IMR-90 (cell line): ENCODE results near the gene MAT2B. TPM values are rescaled to one million over a fixed set of nuclear protein-coding genes. Genes with fewer than 3 reads are reported as not detected.
A peak's percentile ranks its signal among the peaks of the same experiment; 100 is the strongest.

Experiments
- ATAC-seq: fragments of 200-7000 bp; cut with Tn5 transposase; 2 replicates; pipeline ENCODE4 v1.9.1; 2020; ENCODE audit warnings: low read depth, mild to moderate bottlenecking, moderate library complexity
- BruUV-seq: library from RNA; stranded (reverse); fragments of 400-500 nt; replicated peaks from 2 replicates; lab custom pipeline; 2021; lab: Mats Ljungman, UMichigan
- CTCF ChIA-PET: fragments of 300-600 bp; formaldehyde crosslinking; extraction: SDS; loops from one replicate; lab custom pipeline; 2021; ENCODE audit warnings: antibody characterized with exemption; lab: Yijun Ruan, JAX
- POLR2A ChIA-PET: fragments of 300-600 bp; sonication (Branson Sonifier 250); formaldehyde crosslinking; loops from one replicate; lab custom pipeline; 2022; ENCODE audit warnings: antibody characterized with exemption; ENCODE audit not compliant: unreplicated experiment; lab: Charles Lee
- DNase-seq: peaks from one replicate; pipeline ENCODE4 v3.0.0; 2013
- H2AFZ ChIP-seq: replicated peaks from 2 replicates; pipeline ENCODE3; 2013; ENCODE audit warnings: low read length, mild to moderate bottlenecking; ENCODE audit not compliant: poor library complexity
- H2AK5ac ChIP-seq: 2 replicates; pipeline ENCODE4 v1.6.1; 2013; ENCODE audit warnings: low read depth, low read length, inconsistent platforms
- H2AK9ac ChIP-seq: replicated peaks from 2 replicates; pipeline ENCODE3; 2013; ENCODE audit warnings: mild to moderate bottlenecking, low read depth, low read length, moderate library complexity; ENCODE audit not compliant: poor library complexity
- H2BK120ac ChIP-seq: 2 replicates; pipeline ENCODE4 v1.6.1; 2013; ENCODE audit warnings: low read depth, low read length, inconsistent platforms
- H2BK15ac ChIP-seq: 3 replicates; pipeline ENCODE4 v1.6.1; 2013; ENCODE audit warnings: low read depth, low read length, inconsistent platforms
- H2BK20ac ChIP-seq: 2 replicates; pipeline ENCODE4 v1.6.1; 2013; ENCODE audit warnings: low read depth, mild to moderate bottlenecking, inconsistent platforms, low read length, moderate library complexity
- H2BK5ac ChIP-seq: 2 replicates; pipeline ENCODE4 v1.6.1; 2013; ENCODE audit warnings: mild to moderate bottlenecking, low read depth, low read length, inconsistent platforms; ENCODE audit not compliant: poor library complexity, severe bottlenecking
- H3K14ac ChIP-seq: replicated peaks from 2 replicates; pipeline ENCODE4 v1.6.1; 2013; ENCODE audit warnings: low read depth, low read length, inconsistent platforms
- H3K18ac ChIP-seq: 2 replicates; pipeline ENCODE4 v1.6.1; 2013; ENCODE audit warnings: low read depth, low read length, control low read depth
- H3K23ac ChIP-seq: 2 replicates; pipeline ENCODE4 v1.6.1; 2013; ENCODE audit warnings: low read depth, low read length, inconsistent platforms
- H3K27ac ChIP-seq: 2 replicates; pipeline ENCODE4 v1.5.1; 2013; ENCODE audit warnings: mild to moderate bottlenecking, control low read depth, low read length; ENCODE audit not compliant: insufficient read depth
- H3K27me3 ChIP-seq: 2 replicates; pipeline ENCODE4 v1.6.1; 2013; ENCODE audit warnings: low read length; ENCODE audit not compliant: control insufficient read depth, insufficient read depth
- H3K36me3 ChIP-seq: 2 replicates; pipeline ENCODE4 v1.6.1; 2013; ENCODE audit warnings: low read length, mixed read lengths; ENCODE audit not compliant: control insufficient read depth, insufficient read depth
- H3K4ac ChIP-seq: 2 replicates; pipeline ENCODE4 v1.6.1; 2013; ENCODE audit warnings: low read depth, low read length, inconsistent platforms
- H3K4me1 ChIP-seq: 2 replicates; pipeline ENCODE4 v1.6.1; 2013; ENCODE audit warnings: low read length, mixed read lengths; ENCODE audit not compliant: control insufficient read depth, insufficient read depth
- H3K4me2 ChIP-seq: 2 replicates; pipeline ENCODE4 v1.6.1; 2013; ENCODE audit warnings: low read depth, mild to moderate bottlenecking, control low read depth, low read length, moderate library complexity
- H3K4me3 ChIP-seq: 2 replicates; pipeline ENCODE4 v1.5.1; 2013; ENCODE audit warnings: low read depth, mild to moderate bottlenecking, control low read depth, low read length, moderate library complexity; ENCODE audit not compliant: insufficient read depth
- H3K56ac ChIP-seq: 2 replicates; pipeline ENCODE4 v1.6.1; 2013; ENCODE audit warnings: low read length, inconsistent platforms; ENCODE audit not compliant: insufficient read depth; ENCODE audit errors: extremely low read depth
- H3K79me1 ChIP-seq, 2 experiments: 2 replicates each; pipeline ENCODE4 v1.6.1; 2013; ENCODE audit warnings: low read length in 2 of 2, inconsistent platforms in 1 of 2, low read depth in 1 of 2
- H3K9ac ChIP-seq: 2 replicates; pipeline ENCODE4 v1.6.1; 2013; ENCODE audit warnings: low read depth, low read length, control low read depth
- H3K9me1 ChIP-seq: 2 replicates; pipeline ENCODE4 v1.6.1; 2013; ENCODE audit warnings: low read length, inconsistent platforms; ENCODE audit not compliant: insufficient read depth
- H3K9me3 ChIP-seq: 2 replicates; pipeline ENCODE4 v1.6.1; 2013; ENCODE audit warnings: low read length; ENCODE audit not compliant: control insufficient read depth, insufficient read depth
- H4K20me1 ChIP-seq: 2 replicates; pipeline ENCODE4 v1.6.1; 2013; ENCODE audit warnings: low read length, inconsistent platforms; ENCODE audit not compliant: insufficient read depth
- H4K5ac ChIP-seq: 2 replicates; pipeline ENCODE4 v1.6.1; 2013; ENCODE audit warnings: mild to moderate bottlenecking, low read depth, low read length, control low read depth
- H4K8ac ChIP-seq, 2 experiments: 2 replicates each; pipeline ENCODE4 v1.6.1; 2013; ENCODE audit warnings: low read depth in 2 of 2, low read length in 2 of 2, control low read depth in 1 of 2, inconsistent platforms in 1 of 2
- H4K91ac ChIP-seq: 2 replicates; pipeline ENCODE4 v1.6.1; 2013; ENCODE audit warnings: low read depth, low read length, inconsistent platforms; ENCODE audit not compliant: insufficient read depth
- BHLHE40 ChIP-seq: fragments of 150-350 bp; IDR thresholded peaks from 2 replicates; pipeline ENCODE4 v1.6.1; 2016; ENCODE audit warnings: mild to moderate bottlenecking, low read depth, low read length
- CEBPB ChIP-seq: IDR thresholded peaks from 2 replicates; pipeline ENCODE4 v1.6.1; 2012; ENCODE audit warnings: low read depth, low read length, improper control_type of control experiment
- CTCF ChIP-seq: conservative IDR thresholded peaks from 2 replicates; pipeline ENCODE4 v1.5.1; 2012; ENCODE audit warnings: mild to moderate bottlenecking, low read depth, low read length, improper control_type of control experiment
- FOS ChIP-seq: fragments of 150-350 bp; IDR thresholded peaks from 2 replicates; pipeline ENCODE4 v1.6.1; 2016; ENCODE audit warnings: low read depth, low read length
- MAFK ChIP-seq: IDR thresholded peaks from 2 replicates; pipeline ENCODE4 v1.6.1; 2012; ENCODE audit warnings: low read depth, low read length, improper control_type of control experiment
- MAZ ChIP-seq: IDR thresholded peaks from 2 replicates; pipeline ENCODE4 v1.6.1; 2012; ENCODE audit warnings: low read depth, mild to moderate bottlenecking, low read length, improper control_type of control experiment, moderate library complexity, borderline replicate concordance
- NFE2L2 ChIP-seq: fragments of 150-350 bp; IDR thresholded peaks from 2 replicates; pipeline ENCODE4 v1.6.1; 2016; ENCODE audit warnings: low read depth, mild to moderate bottlenecking, low read length
- POLR2A ChIP-seq: IDR thresholded peaks from 2 replicates; pipeline ENCODE4 v1.6.1; 2012; ENCODE audit warnings: mild to moderate bottlenecking, low read depth, low read length
- RAD21 ChIP-seq: IDR thresholded peaks from 2 replicates; pipeline ENCODE4 v1.6.1; 2012; ENCODE audit warnings: low read length, improper control_type of control experiment
- RCOR1 ChIP-seq: IDR thresholded peaks from 2 replicates; pipeline ENCODE4 v1.6.1; 2012; ENCODE audit warnings: mild to moderate bottlenecking, low read length, improper control_type of control experiment; ENCODE audit not compliant: insufficient replicate concordance
- RFX5 ChIP-seq: IDR thresholded peaks from 2 replicates; pipeline ENCODE4 v1.8.0; 2012; ENCODE audit warnings: low read depth, mild to moderate bottlenecking, low read length, moderate library complexity
- WGBS, 2 experiments: methylation state at CpG; one replicate each; pipeline versions ENCODE4 v1.1.5 to v1.1.7; 2013; ENCODE audit warnings: missing lambda C conversion rate in 2 of 2; ENCODE audit not compliant: insufficient read length in 1 of 2; ENCODE audit errors: extremely low coverage in 2 of 2; 5-methylcytosine and 5-hydroxymethylcytosine counted together
- dilution Hi-C: fragments of 300-500 bp; cut with HindIII; formaldehyde crosslinking; loops from one replicate; pipeline ENCODE4 v1.14.3; 2018; ENCODE audit warnings: low sequenced_read_pairs; ENCODE audit not compliant: unreplicated experiment
- in situ Hi-C: fragments of 300-500 bp; cut with MboI; formaldehyde crosslinking; loops from 3 replicates; pipeline ENCODE4 v1.14.3; 2019; ENCODE audit warnings: low sequenced_read_pairs, inconsistent platforms, mixed read lengths
- intact Hi-C: fragments of 100-400 bp; cut with micrococcal nuclease; formaldehyde crosslinking; loops from 2 replicates; pipeline ENCODE4 v1.10.0; 2022
- polyA plus RNA-seq, 3 experiments: library from polyadenylated mRNA; depleted of rRNA; stranded (reverse); fragments of >200 nt; gene quantifications; 2 replicates each; pipeline ENCODE4 v1.2.3, GENCODE V29; 2012; ENCODE audit warnings: low replicate concordance in 1 of 3
- total RNA-seq: library from RNA; depleted of rRNA; stranded (reverse); fragments of >200 nt; gene quantifications from 2 replicates; pipeline ENCODE4 v1.2.3, GENCODE V29; 2012
- TF ChIP-seq, protein P1 (sequence below): fragments of 150-350 bp; IDR thresholded peaks from 2 replicates; pipeline ENCODE4 v1.6.1; 2017; ENCODE audit warnings: mild to moderate bottlenecking, antibody characterized with exemption, low read length, low read depth
- TF ChIP-seq, protein P2 (sequence below): fragments of 150-350 bp; IDR thresholded peaks from 2 replicates; pipeline ENCODE4 v1.6.1; 2016; ENCODE audit warnings: low read depth, mild to moderate bottlenecking, low read length, moderate library complexity, borderline replicate concordance

MAT2B gene
- total and polyA plus RNA-seq, 2 of the 4 experiments (the other 2 are of a cell fraction): 41.7 to 80.3 TPM

DNA sequence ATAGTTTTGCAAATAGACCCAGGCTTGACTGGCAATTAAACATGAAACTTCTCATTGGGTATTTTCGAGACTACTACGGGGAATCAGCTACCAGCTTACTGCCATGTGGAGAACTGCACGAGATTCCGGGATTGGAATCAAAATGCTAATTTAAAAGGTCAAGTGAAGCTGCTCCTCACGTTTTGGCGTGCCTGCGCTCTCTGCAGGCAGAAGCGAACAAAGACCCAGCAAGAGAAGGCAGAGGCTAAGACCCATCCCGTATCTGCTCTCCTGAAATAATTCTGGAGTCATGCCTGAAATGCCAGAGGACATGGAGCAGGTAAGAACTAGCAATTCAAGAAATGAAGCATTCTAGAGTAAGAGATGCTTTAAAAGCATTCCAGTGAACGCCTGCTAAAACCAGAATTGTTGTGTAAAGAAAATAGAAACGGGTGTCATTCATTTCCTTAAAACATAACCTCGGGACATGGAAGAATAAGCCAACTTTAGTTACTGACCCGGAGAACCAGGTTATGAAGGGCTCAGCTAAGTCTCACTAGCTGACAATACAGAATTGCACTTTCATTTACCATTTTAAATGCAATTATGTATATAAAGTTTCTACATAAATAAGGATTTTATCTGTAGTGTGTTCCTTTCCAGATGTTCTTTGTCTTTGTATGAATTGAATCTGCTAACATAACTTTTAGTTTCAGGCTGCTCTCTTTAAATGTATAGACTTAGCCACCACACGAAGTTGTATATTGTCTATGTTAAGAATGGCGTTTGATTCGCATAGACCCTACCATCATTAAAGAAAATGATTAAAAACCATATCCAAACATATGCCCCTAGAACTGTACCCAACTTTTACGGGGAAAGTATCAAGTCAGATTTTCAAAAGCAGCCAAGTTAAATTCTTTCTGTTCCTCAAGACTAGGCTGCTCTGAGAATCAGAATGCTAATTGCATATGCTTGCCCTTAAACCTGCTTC is 2.0 kb upstream of the MAT2B start:
- peak overlapping the region; percentile 49 for H3K4me3 ChIP-seq
- in situ Hi-C loops: no loop called here
- POLR2A ChIA-PET: no interaction called here
- peak overlapping the region; percentile 89 for H3K56ac ChIP-seq
- H2BK20ac ChIP-seq: no peak overlapping the region
- intact Hi-C loops: loop anchor here (1.0 kb wide), 1 partner anchor 43 kb away; the partner anchor contains the start of genes HMMR and NUDCD2
- no peaks in the 10 kb centered on the region for H3K36me3 ChIP-seq
- dilution Hi-C loops: no loop called here
- H2AFZ ChIP-seq: peak overlapping the region; percentile 37
- H4K8ac ChIP-seq: peak overlapping the region; percentile 78 to 87
- peak overlapping the region; percentile 87 for H3K4me2 ChIP-seq
- peak overlapping the region; percentile 75 for H3K9ac ChIP-seq
- H3K9me3 ChIP-seq: no peaks in the 10 kb centered on the region
- H2BK5ac ChIP-seq: peak overlapping the region; percentile 88
- H3K27me3 ChIP-seq: no peaks in the 10 kb centered on the region
- peak overlapping the region; percentile 77 for H3K18ac ChIP-seq
- H3K4ac ChIP-seq: peak overlapping the region; percentile 88
- H3K27ac ChIP-seq: peak overlapping the region; percentile 82
- no peak overlapping the region for H2AK5ac ChIP-seq
- H2BK120ac ChIP-seq: peak overlapping the region; percentile 54; the same call in 1 of the 2 replicates
- peak; percentile 82 for DNase-seq
- H3K9me1 ChIP-seq: no peaks in the 10 kb centered on the region
- peak; percentile 16 for ATAC-seq
- H3K23ac ChIP-seq: peak overlapping the region; percentile 61
- CTCF ChIA-PET: interaction anchor here (1.4 to 1.9 kb wide), 2 partner anchors 12 to 20 kb away, joined by 3 to 5 read pairs; no protein-coding TSS in a partner anchor
- peaks cover 2% of the 10 kb centered on the region for H3K4me1 ChIP-seq
- peaks cover 10% of the 10 kb centered on the region; the same call in 1 of the 2 replicates for H4K20me1 ChIP-seq
- WGBS, 2 experiments: 3% methylated on average over 4 of the region's 17 CpGs; no CpG with 5 or more reads in 1 of the 2 experiments
- peak overlapping the region; percentile 83; the same call in 1 of the 2 replicates for H4K5ac ChIP-seq
- no peak overlapping the region for H2AK9ac ChIP-seq
- H2BK15ac ChIP-seq: no peak overlapping the region
- peaks cover 0 to 10% of the 10 kb centered on the region in 2 experiments; a peak in 2 of 4 replicates for H3K79me1 ChIP-seq
- BruUV-seq: no TSS peak
- H4K91ac ChIP-seq: 0 out of 2 replicates have a peak overlapping the region, but pooled peaks have one; percentile 14
- H3K14ac ChIP-seq: peak overlapping the region; percentile 44
- peak; percentile 43 for TF ChIP-seq CTCF
- no peak for TF ChIP-seq RCOR1
- TF ChIP-seq FOS: no peak
- TF ChIP-seq, protein P1, sequence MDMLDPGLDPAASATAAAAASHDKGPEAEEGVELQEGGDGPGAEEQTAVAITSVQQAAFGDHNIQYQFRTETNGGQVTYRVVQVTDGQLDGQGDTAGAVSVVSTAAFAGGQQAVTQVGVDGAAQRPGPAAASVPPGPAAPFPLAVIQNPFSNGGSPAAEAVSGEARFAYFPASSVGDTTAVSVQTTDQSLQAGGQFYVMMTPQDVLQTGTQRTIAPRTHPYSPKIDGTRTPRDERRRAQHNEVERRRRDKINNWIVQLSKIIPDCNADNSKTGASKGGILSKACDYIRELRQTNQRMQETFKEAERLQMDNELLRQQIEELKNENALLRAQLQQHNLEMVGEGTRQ: no peak
- TF ChIP-seq RFX5: no peak
- TF ChIP-seq POLR2A: no peak
- TF ChIP-seq, protein P2, sequence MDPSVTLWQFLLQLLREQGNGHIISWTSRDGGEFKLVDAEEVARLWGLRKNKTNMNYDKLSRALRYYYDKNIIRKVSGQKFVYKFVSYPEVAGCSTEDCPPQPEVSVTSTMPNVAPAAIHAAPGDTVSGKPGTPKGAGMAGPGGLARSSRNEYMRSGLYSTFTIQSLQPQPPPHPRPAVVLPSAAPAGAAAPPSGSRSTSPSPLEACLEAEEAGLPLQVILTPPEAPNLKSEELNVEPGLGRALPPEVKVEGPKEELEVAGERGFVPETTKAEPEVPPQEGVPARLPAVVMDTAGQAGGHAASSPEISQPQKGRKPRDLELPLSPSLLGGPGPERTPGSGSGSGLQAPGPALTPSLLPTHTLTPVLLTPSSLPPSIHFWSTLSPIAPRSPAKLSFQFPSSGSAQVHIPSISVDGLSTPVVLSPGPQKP: no peak
- peak; percentile 51 for TF ChIP-seq RAD21
- TF ChIP-seq MAZ: no peak
- no peak for TF ChIP-seq NFE2L2
- peak; percentile 97 for TF ChIP-seq BHLHE40
- no peak for TF ChIP-seq CEBPB
- no peak for TF ChIP-seq MAFK
